K562 (cell line): ENCODE data around the gene PLXNB3. TPM values are rescaled to one million over a fixed set of nuclear protein-coding genes. Genes with fewer than 3 reads are reported as not detected.
A peak's percentile ranks its signal among the peaks of the same experiment; 100 is the strongest.

Experiments used
- ADNP ChIP-seq: fragments of 200-800 bp; sonication (Bioruptor generic); IDR thresholded peaks from 2 replicates; pipeline ENCODE4 v1.6.1; 2016; ENCODE audit warnings: missing genetic modification characterization, missing compliant biosample characterization
- BRD4 ChIP-seq: fragments of 200-600 bp; sonication (generic); IDR thresholded peaks from 2 replicates; pipeline ENCODE4 v1.6.1; 2017; ENCODE audit warnings: inconsistent platforms
- CCNT2 ChIP-seq: IDR thresholded peaks from 2 replicates; pipeline ENCODE4 v1.6.1; 2011; ENCODE audit warnings: borderline replicate concordance, low read depth, mild to moderate bottlenecking, moderate library complexity, mixed read lengths, low read length; ENCODE audit not compliant: insufficient read length; ENCODE audit errors: extremely low read depth
- CREBBP ChIP-seq: IDR thresholded peaks from one replicate; pipeline ENCODE4 v1.6.1; 2012; ENCODE audit warnings: low read depth, mild to moderate bottlenecking, control low read depth, inconsistent platforms, low read length
- E2F3 ChIP-seq: fragments of 250-450 bp; sonication (Bioruptor Pico); IDR thresholded peaks from 2 replicates; pipeline ENCODE4 v1.4.0; 2020; ENCODE audit warnings: mild to moderate bottlenecking
- MCM5 ChIP-seq: fragments of 450-650 bp; IDR thresholded peaks from 2 replicates; pipeline ENCODE4 v1.6.1; 2016; ENCODE audit warnings: low read depth
- NCOA6 ChIP-seq: fragments of 450-650 bp; IDR thresholded peaks from 2 replicates; pipeline ENCODE4 v1.6.1; 2017; ENCODE audit warnings: mild to moderate bottlenecking
- SLC30A9 ChIP-seq: fragments of 250-450 bp; sonication (Bioruptor Pico); IDR thresholded peaks from 2 replicates; pipeline ENCODE4 v1.8.0; 2022; ENCODE audit warnings: mild to moderate bottlenecking, moderate library complexity
- TARDBP ChIP-seq: fragments of 450-650 bp; IDR thresholded peaks from 2 replicates; pipeline ENCODE4 v1.6.1; 2016
- XRCC4 ChIP-seq: IDR thresholded peaks from one replicate; pipeline ENCODE4 v1.6.1; 2011; ENCODE audit not compliant: insufficient read depth, insufficient read length; ENCODE audit errors: extremely low read depth
- polyA plus RNA-seq, 8 experiments: library from polyadenylated mRNA; depleted of rRNA in 4 of 8; stranded (reverse) in 5 of 8; unstranded in 3 of 8; fragments of >200 nt; fragmentation: Nextera tagmentation in 2 of 8; fragmentation: Illumina TruSeq in 1 of 8; extraction: Ambion mirVana in 2 of 8; extraction: Trizol in 1 of 8; gene quantifications; 2 replicates each; pipeline versions ENCODE4 v1.2.1 to v1.2.3, GENCODE V29; 2011 to 2014; ENCODE audit warnings: inconsistent platforms in 1 of 8, missing spikeins in 1 of 8
- total RNA-seq, 7 experiments: library from RNA; depleted of rRNA in 6 of 7; stranded (reverse); fragments of >200 nt in 6 of 7; fragmentation: Illumina TruSeq in 2 of 7; extraction: Trizol in 2 of 7; gene quantifications; 2 replicates each; pipeline versions ENCODE4 v1.2.1 to v1.2.3, GENCODE V29; 2011 to 2021; ENCODE audit warnings: low replicate concordance in 1 of 7
- TF ChIP-seq, protein P1 (sequence below): fragments of 250-450 bp; sonication (Bioruptor Pico); IDR thresholded peaks from 2 replicates; pipeline ENCODE4 v1.9.0; 2021; ENCODE audit warnings: mild to moderate bottlenecking, inconsistent platforms
- TF ChIP-seq, protein P2 (sequence below): sonication (generic); formaldehyde crosslinking; IDR thresholded peaks from 2 replicates; pipeline ENCODE4 v1.4.0; 2020; ENCODE audit warnings: mild to moderate bottlenecking, missing genetic modification reagents
- TF ChIP-seq, protein P3 (sequence below): fragments of 250-450 bp; sonication (Bioruptor Pico); IDR thresholded peaks from 2 replicates; pipeline ENCODE4 v1.8.0; 2021; ENCODE audit warnings: borderline replicate concordance, mild to moderate bottlenecking, moderate library complexity; ENCODE audit not compliant: poor library complexity, severe bottlenecking
- TF ChIP-seq, protein P4 (sequence below), 2 experiments: IDR thresholded peaks in 1 of 2; conservative IDR thresholded peaks in 1 of 2; 2 replicates each; pipeline ENCODE4 v1.6.1; 2016; ENCODE audit warnings: low read depth in 2 of 2, mild to moderate bottlenecking in 1 of 2, missing compliant biosample characterization in 1 of 2, missing genetic modification characterization in 1 of 2, moderate library complexity in 1 of 2
- TF ChIP-seq, protein P5 (sequence below): sonication (generic); formaldehyde crosslinking; IDR thresholded peaks from 2 replicates; pipeline ENCODE4 v1.9.0; 2022; ENCODE audit warnings: mild to moderate bottlenecking, missing genetic modification reagents
- TF ChIP-seq, protein P6 (sequence below), 3 experiments: IDR thresholded peaks in 2 of 3; conservative IDR thresholded peaks in 1 of 3; 2 replicates each; pipeline ENCODE4 v1.5.1; 2011 to 2012; ENCODE audit warnings: low read length in 3 of 3, mild to moderate bottlenecking in 3 of 3, control low read depth in 2 of 3, improper control_type of control experiment in 1 of 3, inconsistent platforms in 1 of 3, low read depth in 1 of 3, mixed read lengths in 1 of 3, moderate library complexity in 1 of 3; ENCODE audit not compliant: insufficient read depth in 2 of 3

The PLXNB3 gene
- total and polyA plus RNA-seq, 9 of the 15 experiments (the other 6 are each of a cell fraction or from before 2014, with no cell fraction given): 0.22 to 2.0 (median 1.4) TPM; not detected in 2

DNA sequence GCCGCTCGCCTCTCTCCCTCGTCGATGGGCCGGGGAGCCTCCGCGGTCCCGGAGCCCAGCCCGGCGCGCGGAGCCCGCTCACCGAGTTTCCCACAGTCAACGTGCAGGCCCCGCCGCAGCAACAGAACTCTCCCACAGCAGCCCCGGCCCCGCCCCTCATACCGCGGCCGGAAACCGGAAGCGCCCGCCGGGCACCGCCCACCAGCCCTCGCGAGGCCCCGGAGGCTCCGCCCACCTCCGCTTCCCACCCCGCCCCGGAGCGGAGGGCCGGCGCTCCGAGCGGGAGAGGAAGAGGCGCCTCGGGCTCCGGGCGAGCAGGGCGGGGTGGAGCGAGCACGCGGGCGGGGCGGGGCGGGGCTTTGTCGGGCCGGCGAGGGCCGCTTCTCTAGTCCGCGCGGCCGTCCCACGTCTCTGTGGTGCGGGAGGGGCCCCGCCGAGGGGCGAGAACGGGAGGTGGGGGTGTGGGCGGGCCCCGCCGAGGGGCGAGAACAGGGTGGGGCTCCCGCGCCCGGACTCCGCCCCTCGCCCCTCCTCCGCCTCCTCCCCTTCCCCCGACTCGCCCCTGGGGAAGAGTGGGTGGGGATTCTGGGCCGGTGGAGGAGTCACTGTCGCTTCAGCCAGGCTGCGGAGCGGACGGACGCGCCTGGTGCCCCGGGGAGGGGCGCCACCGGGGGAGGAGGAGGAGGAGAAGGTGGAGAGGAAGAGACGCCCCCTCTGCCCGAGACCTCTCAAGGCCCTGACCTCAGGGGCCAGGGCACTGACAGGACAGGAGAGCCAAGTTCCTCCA lies 39.6 kb upstream of the PLXNB3 start, which contains the start of the genes ABCD1 and BCAP31 (continued):
- TF ChIP-seq, protein P1, sequence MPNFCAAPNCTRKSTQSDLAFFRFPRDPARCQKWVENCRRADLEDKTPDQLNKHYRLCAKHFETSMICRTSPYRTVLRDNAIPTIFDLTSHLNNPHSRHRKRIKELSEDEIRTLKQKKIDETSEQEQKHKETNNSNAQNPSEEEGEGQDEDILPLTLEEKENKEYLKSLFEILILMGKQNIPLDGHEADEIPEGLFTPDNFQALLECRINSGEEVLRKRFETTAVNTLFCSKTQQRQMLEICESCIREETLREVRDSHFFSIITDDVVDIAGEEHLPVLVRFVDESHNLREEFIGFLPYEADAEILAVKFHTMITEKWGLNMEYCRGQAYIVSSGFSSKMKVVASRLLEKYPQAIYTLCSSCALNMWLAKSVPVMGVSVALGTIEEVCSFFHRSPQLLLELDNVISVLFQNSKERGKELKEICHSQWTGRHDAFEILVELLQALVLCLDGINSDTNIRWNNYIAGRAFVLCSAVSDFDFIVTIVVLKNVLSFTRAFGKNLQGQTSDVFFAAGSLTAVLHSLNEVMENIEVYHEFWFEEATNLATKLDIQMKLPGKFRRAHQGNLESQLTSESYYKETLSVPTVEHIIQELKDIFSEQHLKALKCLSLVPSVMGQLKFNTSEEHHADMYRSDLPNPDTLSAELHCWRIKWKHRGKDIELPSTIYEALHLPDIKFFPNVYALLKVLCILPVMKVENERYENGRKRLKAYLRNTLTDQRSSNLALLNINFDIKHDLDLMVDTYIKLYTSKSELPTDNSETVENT (CRISPR knock-in tag): peak; percentile 37; the same call in 1 of the 2 replicates
- TF ChIP-seq XRCC4 (no peak), MCM5 (no peak), CCNT2 (peak; percentile 0), CREBBP (no peak), BRD4 (no peak), E2F3 (CRISPR knock-in tag) (no peak), NCOA6 (no peak), TARDBP (no peak), SLC30A9 (CRISPR knock-in tag) (no peak), ADNP (no peak)
- TF ChIP-seq, protein P2, sequence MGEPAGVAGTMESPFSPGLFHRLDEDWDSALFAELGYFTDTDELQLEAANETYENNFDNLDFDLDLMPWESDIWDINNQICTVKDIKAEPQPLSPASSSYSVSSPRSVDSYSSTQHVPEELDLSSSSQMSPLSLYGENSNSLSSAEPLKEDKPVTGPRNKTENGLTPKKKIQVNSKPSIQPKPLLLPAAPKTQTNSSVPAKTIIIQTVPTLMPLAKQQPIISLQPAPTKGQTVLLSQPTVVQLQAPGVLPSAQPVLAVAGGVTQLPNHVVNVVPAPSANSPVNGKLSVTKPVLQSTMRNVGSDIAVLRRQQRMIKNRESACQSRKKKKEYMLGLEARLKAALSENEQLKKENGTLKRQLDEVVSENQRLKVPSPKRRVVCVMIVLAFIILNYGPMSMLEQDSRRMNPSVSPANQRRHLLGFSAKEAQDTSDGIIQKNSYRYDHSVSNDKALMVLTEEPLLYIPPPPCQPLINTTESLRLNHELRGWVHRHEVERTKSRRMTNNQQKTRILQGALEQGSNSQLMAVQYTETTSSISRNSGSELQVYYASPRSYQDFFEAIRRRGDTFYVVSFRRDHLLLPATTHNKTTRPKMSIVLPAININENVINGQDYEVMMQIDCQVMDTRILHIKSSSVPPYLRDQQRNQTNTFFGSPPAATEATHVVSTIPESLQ (CRISPR knock-in tag): no peak
- TF ChIP-seq, protein P3, sequence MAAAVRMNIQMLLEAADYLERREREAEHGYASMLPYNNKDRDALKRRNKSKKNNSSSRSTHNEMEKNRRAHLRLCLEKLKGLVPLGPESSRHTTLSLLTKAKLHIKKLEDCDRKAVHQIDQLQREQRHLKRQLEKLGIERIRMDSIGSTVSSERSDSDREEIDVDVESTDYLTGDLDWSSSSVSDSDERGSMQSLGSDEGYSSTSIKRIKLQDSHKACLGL (CRISPR knock-in tag): no peak
- TF ChIP-seq, protein P4, sequence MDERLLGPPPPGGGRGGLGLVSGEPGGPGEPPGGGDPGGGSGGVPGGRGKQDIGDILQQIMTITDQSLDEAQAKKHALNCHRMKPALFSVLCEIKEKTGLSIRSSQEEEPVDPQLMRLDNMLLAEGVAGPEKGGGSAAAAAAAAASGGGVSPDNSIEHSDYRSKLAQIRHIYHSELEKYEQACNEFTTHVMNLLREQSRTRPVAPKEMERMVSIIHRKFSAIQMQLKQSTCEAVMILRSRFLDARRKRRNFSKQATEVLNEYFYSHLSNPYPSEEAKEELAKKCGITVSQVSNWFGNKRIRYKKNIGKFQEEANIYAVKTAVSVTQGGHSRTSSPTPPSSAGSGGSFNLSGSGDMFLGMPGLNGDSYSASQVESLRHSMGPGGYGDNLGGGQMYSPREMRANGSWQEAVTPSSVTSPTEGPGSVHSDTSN (CRISPR knock-in tag; IDR thresholded peaks at IDR 0.05; ENCODE audit: low read depth): no peak
- TF ChIP-seq, protein P4 (tag; conservative IDR thresholded peaks at IDR 0.05; ENCODE audit: low read depth): no peak
- TF ChIP-seq, protein P5, sequence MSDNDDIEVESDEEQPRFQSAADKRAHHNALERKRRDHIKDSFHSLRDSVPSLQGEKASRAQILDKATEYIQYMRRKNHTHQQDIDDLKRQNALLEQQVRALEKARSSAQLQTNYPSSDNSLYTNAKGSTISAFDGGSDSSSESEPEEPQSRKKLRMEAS (CRISPR knock-in tag): no peak; the same call in 1 of the 2 replicates
- TF ChIP-seq, protein P6, sequence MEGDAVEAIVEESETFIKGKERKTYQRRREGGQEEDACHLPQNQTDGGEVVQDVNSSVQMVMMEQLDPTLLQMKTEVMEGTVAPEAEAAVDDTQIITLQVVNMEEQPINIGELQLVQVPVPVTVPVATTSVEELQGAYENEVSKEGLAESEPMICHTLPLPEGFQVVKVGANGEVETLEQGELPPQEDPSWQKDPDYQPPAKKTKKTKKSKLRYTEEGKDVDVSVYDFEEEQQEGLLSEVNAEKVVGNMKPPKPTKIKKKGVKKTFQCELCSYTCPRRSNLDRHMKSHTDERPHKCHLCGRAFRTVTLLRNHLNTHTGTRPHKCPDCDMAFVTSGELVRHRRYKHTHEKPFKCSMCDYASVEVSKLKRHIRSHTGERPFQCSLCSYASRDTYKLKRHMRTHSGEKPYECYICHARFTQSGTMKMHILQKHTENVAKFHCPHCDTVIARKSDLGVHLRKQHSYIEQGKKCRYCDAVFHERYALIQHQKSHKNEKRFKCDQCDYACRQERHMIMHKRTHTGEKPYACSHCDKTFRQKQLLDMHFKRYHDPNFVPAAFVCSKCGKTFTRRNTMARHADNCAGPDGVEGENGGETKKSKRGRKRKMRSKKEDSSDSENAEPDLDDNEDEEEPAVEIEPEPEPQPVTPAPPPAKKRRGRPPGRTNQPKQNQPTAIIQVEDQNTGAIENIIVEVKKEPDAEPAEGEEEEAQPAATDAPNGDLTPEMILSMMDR (IDR thresholded peaks at IDR 0.05 in 2 of 3, conservative IDR thresholded peaks at IDR 0.05 in 1 of 3; ENCODE audit: insufficient read depth in 2 of 3, low read depth in 1 of 3, low read length in 3 of 3): no peak
